ENCODE results near the gene INIP.
A peak's percentile ranks its signal among the peaks of the same experiment; 100 is the strongest.
"Not testable (repeated sequence)": the region's sequence is repeated elsewhere in the genome, so short reads cannot be mapped to it uniquely, and the experiment has no call there.

Gene INIP

GRCh38 chr9:112743216-112743836, 25.4 kb upstream of the INIP start:
- no peak overlapping the region for H3K4me3 ChIP-seq (ENCODE audit: low read depth, low read length)

GRCh38 chr9:112734892-112735291, 17.0 kb upstream of the INIP start:
- H3K4me3 ChIP-seq (ENCODE audit: low read depth, low read length), result no peak overlapping the region
- TF ChIP-seq CTCF (IDR thresholded peaks at IDR 0.05; ENCODE audit: low read depth, low read length, missing control alignments), result no peak
- no peak for DNase-seq (ENCODE audit: low read depth)

More at GRCh38 chr9:112743216-112743836, 25.4 kb upstream of the INIP start:
- no peak for DNase-seq (ENCODE audit: low read depth)
- peak; percentile 11 for TF ChIP-seq CTCF (IDR thresholded peaks at IDR 0.05; ENCODE audit: low read depth, low read length, missing control alignments)

GRCh38 chr9:112731971-112732370, 14.1 kb upstream of the INIP start:
- no peak for TF ChIP-seq CTCF (IDR thresholded peaks at IDR 0.05; ENCODE audit: low read depth, low read length, missing control alignments)
- H3K4me3 ChIP-seq (ENCODE audit: low read depth, low read length), result no peak overlapping the region
- DNase-seq (ENCODE audit: low read depth), result no peak

- no peak overlapping the region for H3K4me3 ChIP-seq (ENCODE audit: low read depth, low read length)
- TF ChIP-seq CTCF (IDR thresholded peaks at IDR 0.05; ENCODE audit: low read depth, low read length, missing control alignments), result no peak
- no peak for DNase-seq (ENCODE audit: low read depth)
These were observed 10.5 kb upstream of the INIP start for GRCh38 chr9:112728401-112728800.

GRCh38 chr9:112726428-112726827, 8.5 kb upstream of the INIP start:
- no peak overlapping the region for H3K4me3 ChIP-seq (ENCODE audit: low read depth, low read length)
- DNase-seq (ENCODE audit: low read depth), result no peak
- TF ChIP-seq CTCF (IDR thresholded peaks at IDR 0.05; ENCODE audit: low read depth, low read length, missing control alignments), result no peak

GRCh38 chr9:112725961-112726360, 8.0 kb upstream of the INIP start:
- DNase-seq (ENCODE audit: low read depth), result no peak
- TF ChIP-seq CTCF (IDR thresholded peaks at IDR 0.05; ENCODE audit: low read depth, low read length, missing control alignments), result no peak
- no peak overlapping the region for H3K4me3 ChIP-seq (ENCODE audit: low read depth, low read length)

- not testable (repeated sequence) for H3K4me3 ChIP-seq (ENCODE audit: low read depth, low read length); DNase-seq (ENCODE audit: low read depth)
These were observed 4.8 kb upstream of the INIP start for GRCh38 chr9:112722749-112723148.
